CD14-positive monocyte (primary cell): Measurements from ENCODE around the gene PSMG1. TPM values are rescaled to one million over a fixed set of nuclear protein-coding genes. Genes with fewer than 3 reads are reported as not detected.

ENCODE experiments used
- DNase-seq, 3 donors: peaks; one replicate each; pipeline ENCODE4 v3.0.0-alpha.2; 2011 to 2022
- H2AFZ ChIP-seq: 2 replicates; pipeline ENCODE4 v1.6.0; 2012; ENCODE audit warnings: mild to moderate bottlenecking, low read depth, low read length, inconsistent platforms; ENCODE audit not compliant: insufficient read depth, poor library complexity, severe bottlenecking
- H3K27ac ChIP-seq, 2 donors: 1 replicate in 1 of 2; 2 replicates in 1 of 2; pipeline ENCODE4 v1.5.1; 2012 to 2013; ENCODE audit warnings: low read length in 2 of 2, control low read depth in 1 of 2, inconsistent platforms in 1 of 2, low read depth in 1 of 2, mild to moderate bottlenecking in 1 of 2
- H3K27me3 ChIP-seq, 2 donors: one replicate each; pipeline versions ENCODE4 v1.6.0 to v1.6.1; 2011 to 2013; ENCODE audit warnings: low read length in 2 of 2; ENCODE audit not compliant: control insufficient read depth in 2 of 2, insufficient read depth in 2 of 2
- H3K36me3 ChIP-seq, 2 donors: replicated peaks in 1 of 2; 1 replicate in 1 of 2; 2 replicates in 1 of 2; pipeline versions ENCODE4 v1.5.1 to v1.6.1; 2012 to 2013; ENCODE audit warnings: low read length in 2 of 2, control low read depth in 1 of 2, inconsistent platforms in 1 of 2, mild to moderate bottlenecking in 1 of 2; ENCODE audit not compliant: insufficient read depth in 2 of 2, control insufficient read depth in 1 of 2
- H3K4me1 ChIP-seq, 2 donors: 1 replicate in 1 of 2; 2 replicates in 1 of 2; pipeline versions ENCODE4 v1.5.1 to v1.6.1; 2012 to 2013; ENCODE audit warnings: low read length in 2 of 2, control low read depth in 1 of 2, inconsistent platforms in 1 of 2, mild to moderate bottlenecking in 1 of 2, moderate library complexity in 1 of 2; ENCODE audit not compliant: insufficient read depth in 2 of 2, control insufficient read depth in 1 of 2
- H3K4me2 ChIP-seq: replicated peaks from 2 replicates; pipeline ENCODE3; 2012; ENCODE audit warnings: low read length, moderate library complexity, mild to moderate bottlenecking; ENCODE audit not compliant: poor library complexity, severe bottlenecking; ENCODE audit errors: extremely low read depth
- H3K4me3 ChIP-seq, 3 experiments: fragments of 200-600 bp in 1 of 3; sonication (generic) in 1 of 3; replicated peaks in 1 of 3; 1 replicate in 2 of 3; 2 replicates in 1 of 3; pipeline ENCODE4 v1.5.1; 2011 to 2013; ENCODE audit warnings: low read length in 3 of 3, mild to moderate bottlenecking in 3 of 3, control low read depth in 2 of 3, low read depth in 2 of 3, inconsistent platforms in 1 of 3, moderate library complexity in 1 of 3
- H3K79me2 ChIP-seq: 2 replicates; pipeline ENCODE4 v1.6.0; 2012; ENCODE audit warnings: mild to moderate bottlenecking, control low read depth, inconsistent platforms, low read length, moderate library complexity; ENCODE audit not compliant: insufficient read depth
- H3K9ac ChIP-seq: 2 replicates; pipeline ENCODE4 v1.6.0; 2017; ENCODE audit warnings: low read length, mild to moderate bottlenecking; ENCODE audit not compliant: insufficient read depth, poor library complexity, severe bottlenecking
- H3K9me3 ChIP-seq, 2 donors: replicated peaks in 1 of 2; 1 replicate in 1 of 2; 2 replicates in 1 of 2; pipeline versions ENCODE4 v1.5.1 to v1.6.1; 2012 to 2013; ENCODE audit warnings: low read length in 2 of 2, control low read depth in 1 of 2; ENCODE audit not compliant: control insufficient read depth in 1 of 2, insufficient read depth in 1 of 2
- H4K20me1 ChIP-seq: 2 replicates; pipeline ENCODE4 v1.6.0; 2012; ENCODE audit warnings: mild to moderate bottlenecking, low read length, control low read depth, moderate library complexity; ENCODE audit not compliant: insufficient read depth
- H3K27ac Mint-ChIP-seq, 7 donors: one replicate each; pipeline ENCODE4 v1.8.0; 2020; ENCODE audit warnings: mild to moderate bottlenecking in 7 of 7, mixed read lengths in 7 of 7, moderate library complexity in 6 of 7, inconsistent platforms in 2 of 7
- H3K27me3 Mint-ChIP-seq, 3 donors: one replicate each; pipeline ENCODE4 v1.8.0; 2021 to 2022; ENCODE audit warnings: low read depth in 3 of 3, mild to moderate bottlenecking in 3 of 3, mixed read lengths in 3 of 3, moderate library complexity in 3 of 3, inconsistent platforms in 1 of 3
- H3K36me3 Mint-ChIP-seq, 2 donors: one replicate each; pipeline ENCODE4 v1.8.0; 2020; ENCODE audit warnings: mixed read lengths in 2 of 2, inconsistent platforms in 1 of 2, mild to moderate bottlenecking in 1 of 2
- H3K4me1 Mint-ChIP-seq: one replicate; pipeline ENCODE4 v1.8.0; 2020; ENCODE audit warnings: mild to moderate bottlenecking, mixed read lengths
- H3K4me3 Mint-ChIP-seq, 2 donors: one replicate each; pipeline ENCODE4 v1.8.0; 2020; ENCODE audit warnings: mild to moderate bottlenecking in 2 of 2, mixed read lengths in 2 of 2, moderate library complexity in 1 of 2
- H3K9me3 Mint-ChIP-seq, 7 donors: one replicate each; pipeline ENCODE4 v1.8.0; 2020 to 2022; ENCODE audit warnings: mixed read lengths in 7 of 7, mild to moderate bottlenecking in 6 of 7, moderate library complexity in 6 of 7, inconsistent platforms in 2 of 7
- CTCF ChIP-seq: fragments of 200-600 bp; IDR thresholded peaks from one replicate; pipeline ENCODE4 v1.8.0; 2022; ENCODE audit warnings: antibody characterized with exemption, mild to moderate bottlenecking
- WGBS: methylation state at CpG from one replicate; pipeline ENCODE4 v1.1.5; 2013; ENCODE audit warnings: missing lambda C conversion rate; ENCODE audit not compliant: insufficient coverage; 5-methylcytosine and 5-hydroxymethylcytosine counted together
- intact Hi-C, 2 donors: fragments of 100-400 bp; cut with micrococcal nuclease; formaldehyde crosslinking; loops; one replicate each; pipeline versions ENCODE4 v1.15.0 to v1.15.1; 2023
- polyA plus RNA-seq, 3 donors: library from polyadenylated mRNA; depleted of rRNA in 1 of 3; unstranded in 2 of 3; stranded (reverse) in 1 of 3; fragments of 300-500 nt in 2 of 3; fragments of >200 nt in 1 of 3; fragmentation: Illumina TruSeq in 2 of 3; gene quantifications; 1 replicate in 2 of 3; 2 replicates in 1 of 3; pipeline ENCODE4 v1.2.3, GENCODE V29; 2012 to 2021

Gene PSMG1
- polyA plus RNA-seq, 3 donors: 8.5 to 29.2 (median 26.2) TPM

DNA sequence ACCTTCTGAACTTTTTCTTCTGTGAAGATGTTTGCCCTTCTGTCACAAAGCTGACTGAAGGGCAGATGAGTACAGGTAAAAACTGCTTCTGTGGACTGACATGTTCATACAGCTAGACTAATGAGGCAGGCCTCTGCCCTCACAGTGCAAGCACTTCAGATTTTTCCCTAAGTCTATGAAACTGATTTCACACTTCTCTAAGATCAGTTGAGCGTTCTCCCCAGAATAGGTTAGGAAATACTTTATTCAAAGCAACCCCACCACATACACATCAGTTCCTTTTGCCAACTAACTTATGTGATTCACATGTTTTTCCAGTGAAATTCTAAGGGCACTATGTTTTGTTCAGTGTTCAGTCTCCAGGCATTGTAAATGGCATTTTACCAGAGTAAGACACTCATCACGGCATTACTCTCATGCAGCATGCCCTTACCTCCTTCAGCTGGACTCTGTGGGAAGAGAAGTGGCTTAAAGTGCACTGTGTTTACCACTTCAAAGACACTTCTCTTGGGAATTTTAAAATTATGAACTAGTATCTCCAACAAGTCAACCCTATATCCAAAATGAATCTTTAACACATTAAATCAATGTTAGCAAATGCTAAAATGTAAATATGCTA is 5.4 kb upstream of the PSMG1 start:
- Histone ChIP-seq H3K4me3 (no peak overlapping the region), H3K9me3 (no peaks in the 10 kb centered on the region), H3K79me2 (no peaks in the 10 kb centered on the region), H3K36me3 (peaks cover 5 to 22% of the 10 kb centered on the region in 2 donors), H4K20me1 (no peaks in the 10 kb centered on the region), H3K27ac (no peak overlapping the region), H3K4me2 (no peak overlapping the region), H3K9ac (no peak overlapping the region), H3K4me1 (peaks cover 0 to 8% of the 10 kb centered on the region in 2 donors), H2AFZ (no peak overlapping the region), H3K27me3 (no peaks in the 10 kb centered on the region)
- WGBS: 17% methylated on average over 1 of the region's 2 CpGs
- H3K27ac Mint-ChIP-seq: peak overlapping the region in 1 of 7 donors; percentile 13
- no peak for TF ChIP-seq CTCF
- peaks cover 14% of the 10 kb centered on the region for H3K4me1 Mint-ChIP-seq
- DNase-seq: no peak
- no peak overlapping the region for H3K4me3 Mint-ChIP-seq
- H3K27me3 Mint-ChIP-seq: no peaks in the 10 kb centered on the region
- intact Hi-C loops: no loop called here
- no peaks in the 10 kb centered on the region for H3K9me3 Mint-ChIP-seq
- H3K36me3 Mint-ChIP-seq: peaks cover 7 to 9% of the 10 kb centered on the region in 2 donors

DNA sequence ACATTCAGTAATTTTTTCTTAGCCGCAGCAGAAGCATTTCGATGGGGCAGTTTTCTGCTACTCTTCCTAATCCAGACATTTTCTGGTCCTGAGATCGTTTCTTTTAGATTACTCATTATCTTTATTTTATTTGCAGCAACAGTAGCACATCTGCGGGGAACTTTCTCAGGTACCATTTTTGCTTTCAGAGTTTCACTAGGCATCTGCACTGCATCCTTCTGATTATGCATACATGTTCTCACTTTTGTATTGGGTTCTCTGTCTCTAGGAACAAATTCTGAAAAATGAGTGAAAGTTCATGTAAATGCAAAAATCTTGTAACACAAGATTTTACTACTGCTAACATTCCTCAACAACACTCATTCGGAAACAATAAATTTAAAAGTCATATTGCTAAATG is 3.9 kb upstream of the PSMG1 start:
- intact Hi-C loops: no loop called here
- no peaks in the 10 kb centered on the region for H4K20me1 ChIP-seq
- H2AFZ ChIP-seq: no peak overlapping the region
- H3K36me3 ChIP-seq: peaks cover 0 to 8% of the 10 kb centered on the region in 2 donors
- no peak overlapping the region for H3K4me2 ChIP-seq
- no peak overlapping the region for H3K4me3 Mint-ChIP-seq
- peaks cover 0 to 1% (median 0%) of the 10 kb centered on the region in 3 donors for H3K27me3 Mint-ChIP-seq
- H3K27ac Mint-ChIP-seq: no peak overlapping the region
- DNase-seq: no peak
- peaks cover 6 to 17% of the 10 kb centered on the region in 2 donors for H3K4me1 ChIP-seq
- H3K9me3 ChIP-seq: no peaks in the 10 kb centered on the region
- no peak overlapping the region for H3K4me3 ChIP-seq
- no peak overlapping the region for H3K9ac ChIP-seq
- H3K4me1 Mint-ChIP-seq: peaks cover 21% of the 10 kb centered on the region
- H3K79me2 ChIP-seq: peaks cover 9% of the 10 kb centered on the region
- H3K27me3 ChIP-seq: no peaks in the 10 kb centered on the region
- H3K36me3 Mint-ChIP-seq: peaks cover 3 to 4% of the 10 kb centered on the region in 2 donors
- no peaks in the 10 kb centered on the region for H3K9me3 Mint-ChIP-seq
- TF ChIP-seq CTCF: no peak
- no peak overlapping the region for H3K27ac ChIP-seq
- 100% methylated on average over 3 of the region's 5 CpGs for WGBS
